Measurements from ENCODE around the gene CFAP97D1. TPM values are rescaled to one million over a fixed set of nuclear protein-coding genes. Genes with fewer than 3 reads are reported as not detected.

Gene CFAP97D1
- total and polyA plus RNA-seq, 10 of the 15 experiments (the other 5 are each of a cell fraction or from before 2014, with no cell fraction given): 0.13 TPM; not detected in 9

DNA sequence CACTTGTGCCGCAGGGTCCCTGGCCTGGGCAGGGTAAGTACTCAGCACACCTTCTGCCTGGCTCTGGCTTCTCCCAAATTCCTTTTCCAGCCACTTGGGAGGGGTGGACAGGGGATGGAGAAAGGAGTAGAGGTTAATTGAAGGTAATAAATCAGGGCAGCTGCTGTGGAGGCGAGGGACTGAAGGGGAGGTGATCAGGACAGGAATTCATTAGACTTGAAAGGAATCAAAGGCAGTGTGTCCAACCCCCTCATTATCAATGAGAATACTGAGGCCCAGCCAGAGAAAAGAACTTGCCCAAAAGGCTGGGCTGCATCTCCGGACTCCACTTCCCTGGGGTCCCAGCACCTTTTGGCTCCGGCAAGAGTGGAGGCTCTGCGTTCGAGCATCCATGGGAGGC is 24.0 kb upstream of the CFAP97D1 start (continued):
- TF ChIP-seq SMAD1 (IDR thresholded peaks at IDR 0.05; ENCODE audit: low read depth, partially characterized antibody) (no peak), TAF1 (IDR thresholded peaks at IDR 0.05; ENCODE audit: borderline replicate concordance, low read depth, low read length) (no peak), MYC (IDR thresholded peaks at IDR 0.05; ENCODE audit: insufficient read depth, insufficient read length, insufficient replicate concordance, low read length, severe bottlenecking) (no peak), SREBF1 (IDR thresholded peaks at IDR 0.05; ENCODE audit: low read length) (no peak), KLF5 (IDR thresholded peaks at IDR 0.05; ENCODE audit: partially characterized antibody) (no peak)
- TF ChIP-seq, protein P1, sequence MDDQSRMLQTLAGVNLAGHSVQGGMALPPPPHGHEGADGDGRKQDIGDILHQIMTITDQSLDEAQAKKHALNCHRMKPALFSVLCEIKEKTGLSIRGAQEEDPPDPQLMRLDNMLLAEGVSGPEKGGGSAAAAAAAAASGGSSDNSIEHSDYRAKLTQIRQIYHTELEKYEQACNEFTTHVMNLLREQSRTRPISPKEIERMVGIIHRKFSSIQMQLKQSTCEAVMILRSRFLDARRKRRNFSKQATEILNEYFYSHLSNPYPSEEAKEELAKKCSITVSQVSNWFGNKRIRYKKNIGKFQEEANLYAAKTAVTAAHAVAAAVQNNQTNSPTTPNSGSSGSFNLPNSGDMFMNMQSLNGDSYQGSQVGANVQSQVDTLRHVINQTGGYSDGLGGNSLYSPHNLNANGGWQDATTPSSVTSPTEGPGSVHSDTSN (IDR thresholded peaks at IDR 0.05; ENCODE audit: insufficient replicate concordance, low read depth, low read length): no peak
- TF ChIP-seq, protein P2, sequence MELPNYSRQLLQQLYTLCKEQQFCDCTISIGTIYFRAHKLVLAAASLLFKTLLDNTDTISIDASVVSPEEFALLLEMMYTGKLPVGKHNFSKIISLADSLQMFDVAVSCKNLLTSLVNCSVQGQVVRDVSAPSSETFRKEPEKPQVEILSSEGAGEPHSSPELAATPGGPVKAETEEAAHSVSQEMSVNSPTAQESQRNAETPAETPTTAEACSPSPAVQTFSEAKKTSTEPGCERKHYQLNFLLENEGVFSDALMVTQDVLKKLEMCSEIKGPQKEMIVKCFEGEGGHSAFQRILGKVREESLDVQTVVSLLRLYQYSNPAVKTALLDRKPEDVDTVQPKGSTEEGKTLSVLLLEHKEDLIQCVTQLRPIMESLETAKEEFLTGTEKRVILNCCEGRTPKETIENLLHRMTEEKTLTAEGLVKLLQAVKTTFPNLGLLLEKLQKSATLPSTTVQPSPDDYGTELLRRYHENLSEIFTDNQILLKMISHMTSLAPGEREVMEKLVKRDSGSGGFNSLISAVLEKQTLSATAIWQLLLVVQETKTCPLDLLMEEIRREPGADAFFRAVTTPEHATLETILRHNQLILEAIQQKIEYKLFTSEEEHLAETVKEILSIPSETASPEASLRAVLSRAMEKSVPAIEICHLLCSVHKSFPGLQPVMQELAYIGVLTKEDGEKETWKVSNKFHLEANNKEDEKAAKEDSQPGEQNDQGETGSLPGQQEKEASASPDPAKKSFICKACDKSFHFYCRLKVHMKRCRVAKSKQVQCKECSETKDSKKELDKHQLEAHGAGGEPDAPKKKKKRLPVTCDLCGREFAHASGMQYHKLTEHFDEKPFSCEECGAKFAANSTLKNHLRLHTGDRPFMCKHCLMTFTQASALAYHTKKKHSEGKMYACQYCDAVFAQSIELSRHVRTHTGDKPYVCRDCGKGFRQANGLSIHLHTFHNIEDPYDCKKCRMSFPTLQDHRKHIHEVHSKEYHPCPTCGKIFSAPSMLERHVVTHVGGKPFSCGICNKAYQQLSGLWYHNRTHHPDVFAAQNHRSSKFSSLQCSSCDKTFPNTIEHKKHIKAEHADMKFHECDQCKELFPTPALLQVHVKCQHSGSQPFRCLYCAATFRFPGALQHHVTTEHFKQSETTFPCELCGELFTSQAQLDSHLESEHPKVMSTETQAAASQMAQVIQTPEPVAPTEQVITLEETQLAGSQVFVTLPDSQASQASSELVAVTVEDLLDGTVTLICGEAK (IDR thresholded peaks at IDR 0.05; ENCODE audit: borderline replicate concordance): no peak

All from GM12878 (cell line).